GM19452 (cell line): ENCODE results near the gene ZBP1.
A peak's percentile ranks its signal among the peaks of the same experiment; 100 is the strongest.

ENCODE experiments used
- ATAC-seq: cut with Tn5 transposase; IDR thresholded peaks from one replicate; pipeline ENCODE4 v1.9.1; 2021; ENCODE audit not compliant: unreplicated experiment

The ZBP1 gene

DNA sequence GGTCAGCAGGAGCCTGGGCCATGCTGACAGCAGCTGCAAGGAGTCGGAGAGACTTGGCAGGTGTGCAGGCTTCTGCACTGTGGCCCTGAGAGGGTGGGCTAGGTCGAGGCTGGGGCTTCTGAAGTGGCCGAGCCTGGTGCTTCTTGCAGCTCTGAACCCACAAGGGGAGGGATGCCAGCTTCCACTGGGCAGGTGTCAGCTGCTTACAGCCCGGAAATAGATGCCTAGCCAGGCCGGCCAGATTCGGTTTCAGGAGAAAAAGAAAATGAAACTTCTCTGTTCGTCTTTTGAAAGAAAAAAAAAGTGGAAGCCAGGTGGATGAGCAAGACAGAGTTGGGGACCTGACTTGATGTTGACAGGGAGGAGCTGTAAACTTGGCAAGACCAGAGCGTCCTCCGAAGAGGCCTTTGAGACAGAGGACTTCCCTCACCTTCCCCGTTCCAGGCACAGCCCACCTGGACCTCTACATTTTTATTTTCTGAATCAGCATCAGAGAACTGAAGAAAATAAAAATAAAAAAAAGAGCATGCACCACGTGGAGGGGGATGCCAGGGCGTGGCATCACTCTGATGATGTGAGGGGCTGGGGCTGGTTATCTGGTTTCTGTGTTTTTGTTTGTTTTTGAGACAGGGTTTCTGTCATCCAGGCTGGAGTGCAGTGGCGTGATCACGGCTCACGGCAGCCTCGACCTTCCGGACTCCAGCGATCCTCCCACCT is at the start of gene ZBP1:
Gene ZBP1, minus strand, starts transcription at position 153 of the 717 bp plus-strand sequence. Its CDS starts 131 bp downstream, at position 22.
- peak; percentile 48 for ATAC-seq

DNA sequence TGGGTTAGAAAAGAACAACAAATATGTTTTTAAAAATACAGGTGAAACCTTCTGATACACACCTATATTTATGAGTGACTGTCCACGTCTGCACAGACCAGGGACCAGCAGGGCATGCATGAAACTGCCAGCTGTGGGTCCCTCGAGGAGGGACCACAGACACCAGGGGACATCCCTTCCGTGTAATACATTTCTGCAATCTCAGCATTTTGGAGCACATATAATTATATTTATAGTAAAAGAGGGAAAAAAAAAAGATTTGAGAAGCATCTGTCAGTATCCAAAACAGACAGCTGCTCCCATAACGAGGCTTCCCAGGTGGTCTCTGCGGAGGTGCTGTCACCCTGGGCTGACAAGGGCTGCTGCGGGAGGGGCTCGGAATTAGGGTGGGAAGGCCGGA is 49.4 kb upstream of the ZBP1 start:
- ATAC-seq, result no peak

- ATAC-seq, result no peak
Measured at GRCh38 chr20:57667924-57668782, 47.9 kb upstream of the ZBP1 start.

GRCh38 chr20:57667388-57667787 is 47.2 kb upstream of the ZBP1 start:
- ATAC-seq, result no peak

GRCh38 chr20:57666834-57667157 is 46.6 kb upstream of the ZBP1 start:
- no peak for ATAC-seq

DNA sequence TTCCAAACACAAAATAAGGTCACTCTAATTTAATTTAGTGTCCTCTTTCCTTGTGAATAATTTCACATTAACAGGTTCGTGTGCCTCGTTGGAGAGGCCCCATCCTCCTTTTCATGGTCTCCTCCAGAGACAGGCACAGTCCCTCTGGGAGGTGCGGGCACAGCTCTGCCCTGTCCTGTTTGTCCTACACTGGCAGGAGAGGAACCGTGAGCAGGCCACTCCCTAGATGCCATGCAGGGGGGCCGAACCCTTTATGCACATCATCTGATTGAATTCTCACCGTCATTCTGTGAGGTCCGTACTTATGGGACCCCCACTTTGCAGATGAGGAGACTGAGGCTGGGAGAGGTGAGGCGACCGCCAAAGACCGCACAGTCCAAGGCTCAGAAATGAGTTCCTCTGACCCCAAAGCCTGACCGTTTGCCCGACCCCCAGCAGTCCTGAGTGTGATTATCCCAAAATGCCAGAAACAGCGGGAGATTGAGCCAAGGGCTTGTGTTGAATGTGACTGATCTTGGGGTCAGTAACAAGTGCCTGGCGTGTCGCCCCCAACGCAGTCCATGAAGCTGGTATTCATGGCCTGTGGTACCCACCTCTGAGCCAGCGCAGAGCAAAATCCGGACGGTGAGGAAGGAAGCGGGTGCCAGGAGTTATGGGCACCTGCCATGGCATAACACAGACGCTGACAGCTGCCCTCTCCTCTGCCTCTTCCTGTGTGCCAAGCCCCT is 46.0 kb upstream of the ZBP1 start:
- no peak for ATAC-seq

DNA sequence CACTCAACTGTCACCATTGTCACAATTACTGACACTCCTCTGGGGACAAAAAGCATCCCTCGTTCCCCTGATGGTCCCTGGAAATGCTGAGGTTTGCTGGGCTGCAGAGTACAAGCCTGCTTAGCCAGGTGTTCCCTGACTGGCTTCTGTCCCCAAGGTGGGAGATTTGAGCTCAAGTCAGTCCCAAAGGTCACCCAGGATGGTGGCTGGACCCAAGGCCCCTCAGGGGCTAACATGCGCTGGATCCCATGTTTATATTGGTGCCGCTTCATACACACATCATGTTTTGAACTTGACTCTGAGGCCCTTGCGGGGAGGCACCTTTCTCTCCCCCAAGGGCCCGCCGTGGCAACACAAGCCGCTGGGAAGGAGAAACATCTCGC is 45.4 kb upstream of the ZBP1 start:
- ATAC-seq, result no peak

GRCh38 chr20:57664924-57665588 is 44.8 kb upstream of the ZBP1 start:
- no peak for ATAC-seq

DNA sequence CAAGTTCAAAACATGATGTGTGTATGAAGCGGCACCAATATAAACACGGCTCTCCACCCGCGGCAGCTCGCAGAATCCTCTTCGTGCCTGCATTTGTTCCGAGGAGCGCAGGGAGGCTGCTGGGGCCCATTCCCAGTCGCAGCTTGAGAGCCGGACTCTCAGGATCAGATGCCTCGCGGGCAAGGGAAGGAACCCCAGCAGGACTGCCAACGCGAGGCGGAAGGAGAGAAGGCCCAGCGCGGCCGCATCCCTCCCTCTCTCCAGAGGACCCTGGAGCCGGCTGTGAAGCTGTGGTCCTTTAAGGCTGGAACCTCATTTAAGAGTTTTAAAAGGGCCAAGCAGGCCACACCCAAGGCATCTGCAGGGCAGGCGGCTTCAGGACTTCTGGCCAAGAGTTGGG is 44.2 kb upstream of the ZBP1 start:
- ATAC-seq, result no peak

GRCh38 chr20:57663681-57664451 is 43.6 kb upstream of the ZBP1 start:
- no peak for ATAC-seq

GRCh38 chr20:57663241-57663640 is 43.0 kb upstream of the ZBP1 start:
- no peak for ATAC-seq

DNA sequence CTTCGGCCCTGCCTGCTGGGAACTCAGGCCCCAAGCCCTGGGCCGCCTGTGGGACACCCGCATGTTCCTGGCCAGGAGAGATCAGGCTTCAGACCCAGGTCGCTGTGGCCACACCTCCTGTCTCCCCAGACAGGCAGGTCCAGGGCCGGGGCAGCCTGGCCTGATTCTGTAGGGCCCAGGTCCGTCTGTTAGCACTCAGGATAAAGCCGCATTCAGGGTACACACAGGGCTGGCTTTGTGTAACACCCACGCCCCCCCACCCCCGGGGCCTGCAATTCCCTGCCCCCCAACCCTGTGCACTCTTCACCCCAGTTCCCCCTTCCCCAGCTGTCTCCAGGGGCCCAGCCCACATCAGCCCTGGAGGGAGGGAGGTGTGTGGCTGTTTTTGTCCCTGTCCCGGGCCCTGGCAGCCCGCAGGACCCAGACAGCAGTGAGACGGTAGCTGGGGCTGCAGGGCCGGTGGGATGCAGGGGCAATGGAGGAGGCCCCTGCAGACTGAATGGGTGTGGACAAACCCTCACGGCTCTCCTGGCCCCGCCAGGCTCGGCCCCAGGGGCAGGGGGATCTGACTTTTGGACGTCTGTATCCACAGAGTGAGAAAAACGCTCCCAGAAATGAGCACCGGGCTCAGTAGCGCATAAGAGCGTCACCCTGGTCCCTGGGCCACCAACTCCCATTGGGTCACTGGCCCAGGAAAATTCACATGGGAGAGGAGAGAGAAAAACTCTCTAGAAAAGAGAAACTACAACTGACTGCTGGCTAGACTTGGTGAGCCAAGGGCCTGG is 42.4 kb upstream of the ZBP1 start:
- ATAC-seq, result no peak

- ATAC-seq, result no peak
Measured at GRCh38 chr20:57661746-57662455, 41.7 kb upstream of the ZBP1 start.

DNA sequence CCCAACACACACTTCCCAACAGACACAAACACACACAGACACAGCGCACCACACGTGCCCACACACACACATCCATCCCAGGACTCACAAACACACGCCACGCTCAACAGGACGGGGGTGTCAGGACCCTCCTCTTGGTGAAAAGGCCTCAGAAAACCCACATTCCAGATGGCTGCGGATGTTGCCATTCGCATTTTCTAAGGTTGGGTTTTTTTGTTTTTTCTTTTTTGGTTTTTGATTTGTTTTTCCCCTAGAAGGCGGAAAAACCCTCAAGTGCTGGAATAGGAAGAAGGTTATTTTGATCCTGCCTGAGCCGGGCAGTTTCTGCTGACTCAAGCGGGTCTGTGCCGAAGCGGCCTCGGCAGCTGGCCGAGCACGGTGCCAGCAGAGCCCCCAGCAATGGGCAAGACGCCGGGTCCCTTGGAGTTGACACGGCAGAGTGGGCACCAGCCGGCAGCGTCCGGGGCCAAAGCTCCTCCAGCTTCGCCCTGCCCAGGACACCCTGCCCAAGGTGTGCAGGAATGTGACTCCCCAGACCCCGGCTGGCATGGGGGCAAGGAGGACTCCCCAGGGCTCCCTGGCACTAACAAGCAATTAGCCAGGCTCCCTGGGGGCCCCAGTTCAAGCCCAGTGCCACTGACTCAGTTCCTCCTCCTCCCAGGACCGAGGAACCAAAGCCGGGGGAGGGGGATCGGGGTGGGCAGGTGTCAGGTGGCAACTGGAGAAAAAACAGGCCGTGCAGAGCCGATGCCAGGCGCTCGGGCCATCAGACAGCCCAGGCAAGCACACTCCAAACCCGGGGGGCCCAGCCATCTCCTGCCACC is 40.9 kb upstream of the ZBP1 start:
- no peak for ATAC-seq

DNA sequence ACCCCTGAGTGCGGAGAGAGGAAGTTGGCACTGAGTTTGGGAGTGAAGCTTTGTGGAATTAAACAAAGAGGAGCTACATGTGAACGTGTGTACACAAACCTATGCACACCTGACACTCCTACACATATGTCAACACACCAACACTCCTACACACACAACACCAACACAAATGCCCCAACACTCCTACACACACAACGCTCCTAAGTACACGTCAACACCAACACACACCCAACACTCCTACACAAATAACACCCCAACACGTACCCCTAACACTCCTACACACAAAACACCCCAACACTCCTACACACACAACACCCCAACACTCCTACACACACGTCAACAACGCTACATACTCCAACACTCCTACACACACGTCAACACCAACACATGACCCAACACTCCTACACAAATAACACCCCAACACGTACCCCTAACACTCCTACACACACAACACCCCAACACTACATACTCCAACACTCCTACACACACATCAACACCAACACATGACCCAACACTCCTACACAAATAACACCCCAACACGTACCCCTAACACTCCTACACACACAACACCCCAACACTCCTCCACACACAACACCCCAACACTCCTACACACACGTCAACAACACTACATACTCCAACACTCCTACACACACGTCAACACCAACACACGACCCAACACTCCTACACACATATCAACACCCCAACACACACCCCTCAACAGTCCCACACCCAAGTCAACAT is 40.1 kb upstream of the ZBP1 start:
- no peak for ATAC-seq

DNA sequence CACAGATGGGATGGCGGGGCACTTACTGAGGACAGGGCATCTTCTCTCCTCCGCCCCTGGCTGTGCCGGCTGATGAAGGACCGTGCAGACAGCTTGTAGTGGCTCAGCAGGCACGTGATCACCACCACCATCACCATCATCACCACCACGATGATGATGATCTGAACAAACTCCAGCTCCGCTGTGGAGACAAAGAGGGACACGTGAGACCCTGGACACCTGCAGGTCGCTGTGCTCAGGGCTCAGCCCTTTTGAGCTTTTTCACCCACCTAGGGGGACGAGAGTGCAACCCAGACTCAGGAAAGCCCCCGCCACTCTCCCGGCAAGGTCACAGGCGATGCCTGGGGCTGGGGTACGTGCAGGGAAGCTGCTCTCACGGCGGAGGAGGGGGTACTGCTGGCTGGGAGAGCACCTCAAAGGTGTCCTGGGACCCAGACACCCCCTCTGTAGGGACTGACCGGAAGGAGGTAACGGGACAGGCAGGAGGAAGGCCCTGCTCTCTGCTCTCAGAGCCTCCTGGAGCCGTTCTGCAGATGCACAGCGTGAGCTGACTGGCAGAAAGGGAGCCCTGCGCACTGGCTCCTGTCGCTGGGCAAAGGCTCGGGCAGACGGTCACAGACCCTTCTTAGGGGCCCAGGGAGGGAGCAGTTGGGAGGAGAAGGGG is 39.4 kb upstream of the ZBP1 start:
- ATAC-seq, result no peak
